GM06990 (cell line): ENCODE results near the gene RAPGEF4.

Source experiments
- DNase-seq: peaks from one replicate; pipeline ENCODE4 v3.0.0-alpha.2; 2011; ENCODE audit not compliant: insufficient read length; ENCODE audit errors: extremely low read depth
- H3K27me3 ChIP-seq: replicated peaks from 2 replicates; pipeline ENCODE4 v1.6.0; 2011; ENCODE audit warnings: low read length; ENCODE audit not compliant: control insufficient read depth, insufficient read depth
- H3K36me3 ChIP-seq: 2 replicates; pipeline ENCODE4 v1.5.1; 2011; ENCODE audit warnings: low read length; ENCODE audit not compliant: control insufficient read depth, insufficient read depth
- H3K4me3 ChIP-seq: replicated peaks from 2 replicates; pipeline ENCODE4 v1.5.1; 2011; ENCODE audit warnings: low read depth, mild to moderate bottlenecking, control low read depth, low read length
- TF ChIP-seq, protein P1 (sequence below): IDR thresholded peaks from 2 replicates; pipeline ENCODE4 v1.5.1; 2011; ENCODE audit warnings: low read length, control low read depth, mild to moderate bottlenecking, inconsistent platforms; ENCODE audit not compliant: insufficient read depth, poor library complexity, severe bottlenecking

RAPGEF4 gene

GRCh38 chr2:172811027-172811426, 75.4 kb downstream of the RAPGEF4 start:
- Histone ChIP-seq H3K36me3 (no peaks in the 10 kb centered on the region), H3K27me3 (no peaks in the 10 kb centered on the region; the same call in 1 of the 2 replicates), H3K4me3 (no peak overlapping the region)
- DNase-seq = no peak
- TF ChIP-seq, protein P1, sequence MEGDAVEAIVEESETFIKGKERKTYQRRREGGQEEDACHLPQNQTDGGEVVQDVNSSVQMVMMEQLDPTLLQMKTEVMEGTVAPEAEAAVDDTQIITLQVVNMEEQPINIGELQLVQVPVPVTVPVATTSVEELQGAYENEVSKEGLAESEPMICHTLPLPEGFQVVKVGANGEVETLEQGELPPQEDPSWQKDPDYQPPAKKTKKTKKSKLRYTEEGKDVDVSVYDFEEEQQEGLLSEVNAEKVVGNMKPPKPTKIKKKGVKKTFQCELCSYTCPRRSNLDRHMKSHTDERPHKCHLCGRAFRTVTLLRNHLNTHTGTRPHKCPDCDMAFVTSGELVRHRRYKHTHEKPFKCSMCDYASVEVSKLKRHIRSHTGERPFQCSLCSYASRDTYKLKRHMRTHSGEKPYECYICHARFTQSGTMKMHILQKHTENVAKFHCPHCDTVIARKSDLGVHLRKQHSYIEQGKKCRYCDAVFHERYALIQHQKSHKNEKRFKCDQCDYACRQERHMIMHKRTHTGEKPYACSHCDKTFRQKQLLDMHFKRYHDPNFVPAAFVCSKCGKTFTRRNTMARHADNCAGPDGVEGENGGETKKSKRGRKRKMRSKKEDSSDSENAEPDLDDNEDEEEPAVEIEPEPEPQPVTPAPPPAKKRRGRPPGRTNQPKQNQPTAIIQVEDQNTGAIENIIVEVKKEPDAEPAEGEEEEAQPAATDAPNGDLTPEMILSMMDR = no peak

DNA sequence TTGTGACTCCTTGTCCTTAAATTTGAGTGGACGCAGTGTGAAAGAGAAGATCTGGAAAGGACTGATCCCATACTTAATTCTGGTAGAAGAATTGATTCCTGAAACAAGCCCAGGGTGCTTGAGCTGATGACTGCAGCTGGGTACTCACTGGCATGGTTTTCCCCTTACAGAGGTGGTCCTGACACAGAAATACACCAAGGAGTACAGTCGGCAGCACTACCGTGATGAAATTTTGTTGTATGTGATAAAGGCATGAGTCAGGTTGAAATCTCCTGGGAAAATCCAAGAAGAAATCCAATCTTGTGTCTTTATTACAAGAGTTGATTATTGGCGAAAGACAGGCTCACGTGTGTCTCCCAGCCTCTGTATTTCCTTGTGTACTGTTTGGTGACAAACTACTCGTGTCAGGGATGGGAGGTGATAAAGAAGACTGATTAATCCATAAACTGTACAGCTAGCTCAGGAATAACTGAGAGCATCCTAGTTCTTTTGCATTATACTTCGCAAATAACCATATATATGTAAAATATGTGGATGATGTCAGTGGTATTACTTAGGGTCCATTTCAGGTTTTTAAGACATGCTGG, 76.6 kb downstream of the RAPGEF4 start:
- no peaks in the 10 kb centered on the region for H3K36me3 ChIP-seq

GRCh38 chr2:172813314-172813888, 77.8 kb downstream of the RAPGEF4 start:
- Histone ChIP-seq H3K36me3 (no peaks in the 10 kb centered on the region), H3K4me3 (no peak overlapping the region), H3K27me3 (no peaks in the 10 kb centered on the region; the same call in 1 of the 2 replicates)
- DNase-seq = no peak
- TF ChIP-seq, protein P1 = peak; percentile 24

More for the DNA sequence above, 76.6 kb downstream of the RAPGEF4 start:
- Histone ChIP-seq H3K4me3 (no peak overlapping the region), H3K27me3 (no peaks in the 10 kb centered on the region; the same call in 1 of the 2 replicates)
- no peak for DNase-seq
- TF ChIP-seq, protein P1 = no peak

GRCh38 chr2:172817411-172817810, 81.8 kb downstream of the RAPGEF4 start:
- H3K36me3 ChIP-seq = no peaks in the 10 kb centered on the region
- H3K27me3 ChIP-seq = no peaks in the 10 kb centered on the region; the same call in 1 of the 2 replicates
- DNase-seq = no peak
- TF ChIP-seq, protein P1 = no peak
- H3K4me3 ChIP-seq = no peak overlapping the region

- H3K27me3 ChIP-seq = no peaks in the 10 kb centered on the region; the same call in none of the 2 replicates
- H3K36me3 ChIP-seq = no peaks in the 10 kb centered on the region
- TF ChIP-seq, protein P1 = no peak
- no peak for DNase-seq
- no peak overlapping the region for H3K4me3 ChIP-seq
Measured at GRCh38 chr2:172819943-172820342, 84.3 kb downstream of the RAPGEF4 start.
